ENCODE data around the gene CDH23. TPM values are rescaled to one million over a fixed set of nuclear protein-coding genes. Genes with fewer than 3 reads are reported as not detected.

CDH23 gene
- total and polyA plus RNA-seq, 9 of the 15 experiments (the other 6 are each of a cell fraction or from before 2014, with no cell fraction given) = 0.18 to 1.2 (median 0.47) TPM

GRCh38 chr10:71684356-71685173 is 287.8 kb downstream of the CDH23 start (continued):
- no peak for TF ChIP-seq ZSCAN32 (CRISPR knock-in tag; IDR thresholded peaks at IDR 0.05)
- TF ChIP-seq GABPB2 (CRISPR knock-in tag; conservative IDR thresholded peaks at IDR 0.05) = no peak
- TF ChIP-seq TEAD4 (IDR thresholded peaks at IDR 0.05; ENCODE audit: low read length) = peak; percentile 51; the same call in 1 of the 2 replicates
- no peak for TF ChIP-seq TEAD4 (CRISPR knock-in tag; IDR thresholded peaks at IDR 0.05; ENCODE audit: borderline replicate concordance)
- no peak for TF ChIP-seq POU5F1 (IDR thresholded peaks at IDR 0.05; ENCODE audit: borderline replicate concordance, low read depth, low read length, partially characterized antibody)
- TF ChIP-seq DACH1 (IDR thresholded peaks at IDR 0.05; ENCODE audit: partially characterized antibody) = peak; percentile 4
- TF ChIP-seq ZNF23 (CRISPR knock-in tag; IDR thresholded peaks at IDR 0.05) = no peak
- no peak for TF ChIP-seq ZZZ3 (IDR thresholded peaks at IDR 0.05)
- peak; percentile 47; the same call in 1 of the 2 replicates for TF ChIP-seq NKRF (IDR thresholded peaks at IDR 0.05; ENCODE audit: borderline replicate concordance)
- no peak for TF ChIP-seq DNMT1 (IDR thresholded peaks at IDR 0.05)
- TF ChIP-seq ATF7 (IDR thresholded peaks at IDR 0.05) = peak; percentile 42
- TF ChIP-seq ZNF76 (CRISPR knock-in tag; IDR thresholded peaks at IDR 0.05; ENCODE audit: borderline replicate concordance) = no peak
- no peak for TF ChIP-seq SUPT5H (IDR thresholded peaks at IDR 0.05)
- TF ChIP-seq E4F1 (CRISPR knock-in tag; IDR thresholded peaks at IDR 0.05; ENCODE audit: borderline replicate concordance) = no peak
- TF ChIP-seq PHB2 (IDR thresholded peaks at IDR 0.05; ENCODE audit: low read depth) = no peak
- no peak for TF ChIP-seq ELF2 (CRISPR knock-in tag; IDR thresholded peaks at IDR 0.05)
- TF ChIP-seq SNIP1 (IDR thresholded peaks at IDR 0.05; ENCODE audit: low read depth) = no peak
- TF ChIP-seq ZNF707 (CRISPR knock-in tag; conservative IDR thresholded peaks at IDR 0.05) = no peak
- no peak; the same call in none of the 2 replicates for TF ChIP-seq EP400 (IDR thresholded peaks at IDR 0.05)
- 0 out of 2 replicates have a peak, but pooled peaks have one; percentile 23 for TF ChIP-seq ZNF589 (CRISPR knock-in tag; IDR thresholded peaks at IDR 0.05; ENCODE audit: low read depth)
- TF ChIP-seq CREBBP (IDR thresholded peaks at IDR 0.05; ENCODE audit: low read depth, low read length) = no peak
- TF ChIP-seq ZNF639 (CRISPR knock-in tag; conservative IDR thresholded peaks at IDR 0.05 in 1 of 2, IDR thresholded peaks at IDR 0.05 in 1 of 2) = peak in 1 of 2 experiments; percentile 37; a peak in 1 of 4 replicates
